NCI-H2227 (cell line): ENCODE measurements around the gene GDPD5.
A peak's percentile ranks its signal among the peaks of the same experiment; 100 is the strongest.

Source experiments
- DNase-seq: peaks from one replicate; lab custom pipeline; 2025; ENCODE audit not compliant: unreplicated experiment; lab: John Stamatoyannopoulos, UW

The GDPD5 gene

DNA sequence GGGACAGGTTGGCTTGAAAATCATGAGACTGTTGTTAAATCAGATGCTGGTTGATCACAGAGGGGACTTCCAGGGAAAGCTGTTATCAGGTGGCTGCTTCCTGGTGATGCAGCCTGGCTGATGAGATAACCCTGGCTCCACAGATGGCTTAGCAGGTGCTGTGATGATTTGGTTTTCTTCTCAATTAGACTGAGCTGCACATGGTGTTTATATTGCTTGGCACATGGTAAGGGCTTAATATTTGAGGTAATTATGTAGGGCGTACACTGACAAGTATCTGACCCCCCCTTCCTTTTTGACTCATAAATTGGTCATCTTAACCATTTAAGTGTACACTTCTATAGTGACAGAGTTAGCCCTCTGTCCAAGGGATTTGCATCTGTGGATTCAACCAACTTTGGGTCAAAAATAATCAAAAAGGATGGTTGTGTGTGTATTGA is 119.4 kb downstream of the GDPD5 start:
- no peak for DNase-seq

DNA sequence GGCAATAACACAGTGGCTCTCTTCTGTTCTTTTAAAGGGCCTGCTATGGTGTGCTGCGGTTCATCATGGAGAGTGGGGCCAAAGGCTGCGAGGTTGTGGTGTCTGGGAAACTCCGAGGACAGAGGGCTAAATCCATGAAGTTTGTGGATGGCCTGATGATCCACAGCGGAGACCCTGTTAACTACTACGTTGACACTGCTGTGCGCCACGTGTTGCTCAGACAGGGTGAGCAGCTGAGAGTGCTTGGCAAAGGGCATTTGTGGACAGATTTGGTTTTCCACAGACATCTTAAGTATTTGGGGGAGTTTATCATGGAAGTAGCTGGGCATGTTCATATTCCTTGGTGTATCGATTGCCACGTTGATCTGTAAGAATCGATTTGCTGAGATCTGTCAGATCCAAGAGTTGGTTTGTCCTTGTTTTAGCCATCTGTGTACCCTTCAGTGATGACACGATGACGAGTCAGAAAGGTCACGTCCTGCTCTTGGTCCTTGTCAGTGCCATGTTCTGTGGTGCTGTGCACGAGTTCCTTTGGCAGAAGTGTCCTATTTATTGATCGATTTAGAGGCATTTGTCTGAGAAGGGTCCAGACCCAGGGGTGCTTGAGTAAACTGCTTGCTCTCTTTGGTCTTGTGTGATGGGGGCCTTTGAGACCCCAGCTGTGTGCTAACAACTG is 121.6 kb downstream of the GDPD5 start:
- no peak for DNase-seq

DNA sequence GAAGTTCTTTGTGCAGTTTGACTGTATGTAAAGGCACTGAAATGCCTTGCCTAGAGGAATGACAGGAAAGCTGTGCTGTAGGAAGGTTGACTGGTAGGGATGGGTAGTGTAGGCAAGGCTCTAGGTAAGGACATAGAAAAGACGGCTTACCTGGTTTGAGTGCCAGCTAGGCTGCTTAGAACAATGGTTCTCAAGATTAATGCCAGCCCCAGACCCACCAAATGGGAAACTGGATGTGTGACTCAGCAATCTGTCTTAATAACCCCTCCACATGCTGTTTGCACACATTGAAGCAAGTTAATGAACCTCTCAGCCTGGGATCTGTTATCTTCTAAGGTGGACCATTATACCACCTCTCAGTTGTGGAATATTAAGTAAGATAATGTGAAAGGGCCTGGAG is 122.7 kb downstream of the GDPD5 start:
- DNase-seq = no peak

DNA sequence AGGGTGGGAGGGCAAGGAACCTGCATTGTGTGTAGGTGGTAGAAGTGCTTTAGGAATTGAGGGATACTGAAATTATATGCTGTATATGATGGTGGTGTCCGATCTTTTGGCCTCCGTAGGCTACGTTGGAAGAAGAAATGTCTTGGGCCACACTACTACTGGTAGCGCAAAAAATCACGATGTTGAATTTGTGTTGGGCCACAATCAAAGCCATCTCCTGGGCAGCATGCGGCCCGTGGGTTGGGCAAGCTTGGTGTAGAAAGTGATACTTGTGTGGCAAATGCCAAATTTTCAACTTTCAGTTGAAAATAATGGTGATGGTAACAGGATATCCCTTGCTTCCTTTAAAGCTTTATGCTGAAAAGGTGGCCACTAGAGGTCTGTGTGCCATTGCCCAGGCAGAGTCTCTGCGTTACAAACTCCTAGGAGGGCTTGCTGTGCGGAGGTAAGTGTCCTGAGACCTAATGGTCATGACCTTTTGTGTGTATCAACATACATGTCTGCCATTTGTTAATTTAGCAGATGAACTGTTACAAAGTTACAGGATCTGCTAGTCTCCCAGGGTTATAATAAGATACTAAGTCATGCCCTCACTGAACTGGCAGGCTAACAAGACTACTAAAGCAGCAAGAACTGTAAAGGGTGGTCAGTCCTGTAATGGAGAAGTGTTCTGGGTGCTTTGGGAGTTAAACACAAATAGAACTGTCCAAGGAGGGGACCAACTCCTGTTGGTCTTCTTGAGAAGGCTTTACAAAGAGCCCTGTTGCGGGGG is 123.6 kb downstream of the GDPD5 start:
- no peak for DNase-seq

DNA sequence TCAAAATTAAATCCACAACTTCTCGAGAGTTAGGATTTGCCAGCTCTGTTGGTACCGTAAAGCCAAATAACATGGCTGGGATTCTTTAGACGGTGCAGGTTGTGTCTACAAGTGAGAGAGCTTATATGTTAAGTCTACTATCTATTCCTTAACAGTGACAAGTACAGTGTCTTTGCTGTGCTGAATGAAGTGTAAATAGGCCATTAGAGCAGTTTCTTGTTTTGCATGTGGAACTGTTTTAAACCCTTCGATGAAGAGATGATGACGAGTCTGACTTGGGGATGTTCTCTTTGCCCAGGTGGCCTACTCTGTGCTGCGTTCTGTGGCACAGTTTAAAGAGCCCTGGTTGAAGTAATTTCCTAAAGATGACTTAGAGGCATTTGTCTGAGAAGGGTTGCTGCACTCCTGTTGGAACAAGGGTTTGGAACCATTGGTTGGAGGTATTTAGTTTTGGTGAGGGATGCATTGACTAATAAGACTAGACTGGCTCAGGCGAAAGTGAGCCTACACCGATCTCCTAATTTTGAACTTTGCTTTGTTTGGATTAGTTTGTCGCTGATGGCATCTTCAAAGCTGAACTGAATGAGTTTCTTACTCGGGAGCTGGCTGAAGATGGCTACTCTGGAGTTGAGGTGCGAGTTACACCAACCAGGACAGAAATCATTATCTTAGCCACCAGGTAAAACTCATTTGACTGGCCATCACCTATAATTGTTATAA is 125.4 kb downstream of the GDPD5 start:
- no peak for DNase-seq

DNA sequence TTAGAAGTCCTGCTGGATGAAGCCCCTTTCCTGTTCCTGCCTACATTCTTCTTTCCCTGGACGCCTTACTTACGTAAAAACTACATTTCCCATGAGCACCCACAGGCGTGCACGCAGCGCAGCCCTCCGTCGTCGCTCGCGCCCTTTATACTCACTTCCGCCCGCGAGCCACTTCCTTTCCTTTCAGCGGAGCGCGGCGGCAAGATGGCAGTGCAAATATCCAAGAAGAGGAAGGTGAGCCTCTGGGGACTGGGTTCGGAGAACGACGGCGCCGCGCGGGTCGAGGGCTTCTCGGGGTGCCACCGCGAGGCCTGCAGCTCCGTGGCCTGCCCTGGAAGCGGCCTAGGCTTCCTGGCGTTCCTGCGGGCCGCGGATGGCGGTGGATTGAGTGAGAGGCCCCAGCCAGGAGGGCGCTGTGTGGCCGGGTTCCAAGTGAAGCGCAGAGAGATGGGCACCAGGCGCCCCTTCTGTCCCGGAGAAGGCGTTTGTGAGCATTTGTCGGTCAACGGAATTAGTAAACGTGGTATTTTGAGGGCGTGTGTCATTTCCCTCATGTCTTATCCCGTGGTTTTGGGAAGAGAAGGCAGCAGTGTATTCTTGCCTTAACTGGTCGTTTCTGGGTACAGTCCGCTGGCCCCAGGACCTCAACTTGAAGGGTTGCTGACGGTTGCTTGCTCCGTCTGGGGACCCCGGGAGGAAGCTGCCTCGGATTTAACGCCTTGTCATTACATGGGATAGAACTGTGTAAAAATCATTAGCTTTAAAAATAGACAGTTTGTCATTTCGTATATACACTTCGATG is 126.2 kb downstream of the GDPD5 start, which contains the start of gene RPS3:
TSS of gene RPS3 (plus strand) at position 175 of the 802 bp plus-strand sequence. CDS start at position 205, 30 bp downstream.
- DNase-seq = peak; percentile 93

DNA sequence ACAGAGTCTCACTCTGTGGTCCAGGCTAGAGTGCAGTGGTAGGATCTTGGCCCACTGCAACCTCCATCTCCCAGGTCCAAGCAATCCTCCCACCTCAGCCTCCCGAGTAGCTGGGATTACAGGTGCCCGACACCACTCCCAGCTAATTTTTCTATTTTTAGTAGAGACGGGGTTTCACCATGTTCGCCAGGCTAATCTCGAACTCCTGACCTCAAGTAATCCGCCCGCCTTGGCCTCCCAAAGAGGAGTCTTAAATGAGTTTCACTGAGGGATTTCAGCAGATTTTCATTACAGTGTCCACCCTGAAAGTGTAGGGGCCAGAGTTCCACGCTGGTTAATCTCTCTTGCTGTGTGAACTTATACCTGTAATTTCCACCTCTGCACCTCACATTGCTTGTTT is 126.8 kb downstream of the GDPD5 start:
- no peak for DNase-seq

DNA sequence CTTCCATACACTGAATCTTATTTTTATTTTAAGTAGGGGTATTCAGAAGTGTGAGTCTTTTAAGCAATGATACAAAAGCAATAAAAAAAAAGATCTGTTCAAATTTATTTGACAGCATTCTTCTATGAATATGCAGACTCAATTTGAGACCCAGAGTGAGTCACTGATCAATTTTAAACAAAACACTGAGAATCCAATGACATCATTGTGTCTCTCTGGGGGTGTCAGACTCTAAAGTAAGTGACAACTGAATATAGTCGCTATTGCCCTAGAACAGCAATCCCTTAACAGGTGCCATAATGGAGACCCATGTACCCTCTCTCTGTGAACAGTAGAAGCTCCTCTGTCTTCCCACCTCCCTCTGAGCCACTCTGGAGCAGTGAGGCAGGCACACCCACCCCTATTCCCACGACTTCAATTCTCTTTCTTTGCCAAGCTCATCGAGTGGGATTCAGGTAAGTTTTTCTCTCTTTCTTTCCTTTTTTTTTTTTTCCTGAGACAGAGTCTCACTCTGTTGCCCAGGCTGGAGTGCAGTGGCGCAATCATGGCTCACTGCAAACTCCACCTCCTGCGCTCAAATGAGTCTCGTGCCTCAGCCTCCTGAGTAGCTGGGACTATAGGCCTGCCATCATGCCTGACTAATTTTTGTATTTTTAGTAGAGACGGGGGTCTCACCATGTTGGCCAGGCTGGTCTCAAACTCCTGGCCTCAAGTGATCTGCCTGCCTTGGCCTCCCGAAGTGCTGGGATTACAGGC is 131.5 kb downstream of the GDPD5 start:
- DNase-seq = no peak

DNA sequence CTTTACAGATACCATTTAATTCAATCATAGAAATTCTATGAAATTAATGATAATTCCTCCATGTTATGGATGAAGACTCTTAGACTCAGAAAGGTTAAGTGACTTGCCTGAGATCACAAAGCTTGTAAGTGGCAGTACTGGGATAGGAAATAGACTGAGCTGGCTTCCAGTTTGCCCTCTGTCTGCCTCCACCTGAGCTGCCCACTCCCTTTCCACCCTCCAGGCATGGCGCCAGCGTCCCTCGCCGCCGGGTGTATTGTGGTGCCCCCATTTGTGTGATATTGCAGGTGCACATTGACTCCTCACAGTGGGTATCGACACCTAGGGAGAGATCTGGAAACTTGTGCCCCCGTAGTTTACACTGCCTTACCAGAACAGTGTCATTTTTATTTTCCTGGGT is 135.8 kb downstream of the GDPD5 start:
- DNase-seq = no peak

DNA sequence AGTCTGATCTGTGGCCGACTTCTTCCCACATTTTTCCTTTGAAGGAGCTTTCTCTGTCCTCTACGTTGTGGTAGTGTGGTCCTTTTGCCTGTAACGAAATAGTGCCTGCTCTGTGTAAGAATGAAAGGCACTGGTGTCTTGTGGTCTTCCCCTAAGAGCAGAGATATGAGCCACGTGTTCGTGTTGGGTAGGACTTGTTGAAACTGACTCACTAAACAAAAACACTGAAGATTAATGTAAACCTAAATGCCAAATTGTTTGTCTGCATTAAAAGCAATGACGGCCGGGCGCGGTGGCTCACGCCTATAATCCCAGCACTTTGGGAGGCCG is 136.5 kb downstream of the GDPD5 start:
- DNase-seq = no peak

DNA sequence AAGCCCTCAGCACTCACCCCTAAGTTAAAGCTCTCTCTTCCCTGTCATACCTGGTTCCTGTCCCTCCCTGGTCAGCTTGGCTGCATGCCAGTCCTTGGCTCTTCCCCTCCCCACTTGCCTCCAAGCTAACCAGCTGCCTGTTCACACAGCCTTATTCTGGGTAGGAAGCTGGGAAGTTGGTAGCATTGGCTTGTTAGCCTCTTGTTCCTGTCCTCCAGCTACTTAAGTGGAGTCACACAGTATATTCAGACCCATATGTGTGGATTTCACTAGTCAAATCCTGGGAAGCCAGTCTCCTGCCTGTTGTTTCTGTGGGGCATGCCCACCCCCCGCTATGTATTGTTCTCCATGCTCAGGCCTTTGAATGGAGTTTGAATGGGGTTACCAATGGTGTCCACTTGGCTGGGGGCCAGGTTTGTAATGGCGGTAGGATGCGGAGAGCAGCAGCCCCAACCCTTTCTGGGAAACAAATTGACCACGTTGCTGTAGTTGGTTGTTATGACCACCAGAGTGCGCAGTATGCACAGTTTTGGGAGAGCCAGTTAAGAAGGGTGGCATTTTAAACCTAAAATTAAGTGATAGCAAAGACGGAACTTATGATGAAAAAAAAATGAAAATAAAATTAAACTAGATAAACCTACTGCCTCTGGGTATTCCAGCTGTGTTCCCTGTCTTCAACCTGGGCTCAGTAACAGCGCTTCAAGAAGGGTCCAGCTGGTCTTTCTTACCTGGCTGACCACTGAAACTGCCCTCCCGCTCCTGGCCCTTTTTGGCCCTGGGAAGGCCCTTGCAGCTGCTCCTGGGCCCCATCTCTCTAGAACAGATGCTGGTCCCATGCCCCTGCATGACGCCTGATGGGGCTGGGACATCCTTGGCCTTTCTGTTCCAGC is 137.1 kb downstream of the GDPD5 start:
- DNase-seq = peak; percentile 95

DNA sequence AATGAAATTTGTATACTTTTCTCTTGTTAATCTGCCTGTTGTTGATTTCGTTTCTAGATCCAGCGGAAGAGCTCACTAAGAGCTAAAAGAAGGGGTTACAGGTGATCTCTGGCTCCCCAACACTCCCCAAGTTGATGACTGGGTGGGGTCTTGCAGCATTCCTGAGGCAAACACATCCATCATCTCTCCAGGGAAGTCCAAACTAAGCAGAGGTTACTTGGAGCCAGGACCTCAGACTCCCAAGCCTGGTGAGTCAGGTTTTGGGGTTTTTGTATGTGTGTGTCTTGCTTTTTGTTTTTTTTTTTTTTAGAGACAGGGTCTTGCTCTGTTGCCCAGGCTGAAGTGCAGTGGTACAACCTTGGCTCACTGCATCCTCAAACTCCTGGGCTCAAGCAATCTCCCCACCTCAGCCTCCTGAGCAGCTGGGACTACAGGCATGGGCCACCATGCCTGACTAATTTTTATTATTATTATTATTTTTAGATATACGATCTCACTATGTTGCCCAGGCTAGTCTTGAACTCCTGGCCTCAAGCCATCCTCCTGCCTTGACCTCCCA is 137.9 kb downstream of the GDPD5 start:
- no peak for DNase-seq

DNA sequence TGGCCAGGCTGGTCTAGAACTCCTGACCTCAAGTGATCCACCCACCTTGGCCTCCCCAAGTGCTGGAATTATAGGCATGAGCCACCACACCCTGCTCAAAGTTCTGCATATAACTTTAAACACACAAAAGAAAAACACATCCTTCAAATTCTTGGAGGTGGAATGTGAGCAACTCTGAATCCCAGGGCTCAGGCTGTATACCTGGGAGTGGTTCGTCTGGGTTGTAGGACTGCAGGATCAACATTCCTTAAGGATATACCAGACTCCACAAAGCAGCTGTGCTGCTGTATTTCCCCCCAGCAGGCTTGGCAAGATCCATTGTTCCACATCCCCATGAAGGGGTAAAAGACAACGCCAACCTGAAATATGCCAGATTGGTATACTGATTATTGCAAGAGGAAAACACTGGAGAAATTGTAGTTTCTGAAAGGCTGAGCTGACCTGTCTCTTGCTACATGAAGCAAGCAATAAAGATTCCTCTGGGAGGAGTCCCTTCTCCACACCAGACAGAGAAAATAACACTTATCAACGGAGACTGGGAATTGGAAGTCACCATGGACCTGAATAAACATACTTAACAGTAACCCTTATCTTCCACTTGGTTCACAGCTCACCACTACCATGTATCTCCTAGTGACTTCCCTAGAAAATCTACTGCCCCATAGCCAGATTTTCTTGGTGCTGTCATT is 138.7 kb downstream of the GDPD5 start:
- DNase-seq = no peak
